SK-N-SH treated with all-trans-retinoic acid at 6 μM for 48 hours (cell line): ENCODE data around the gene MLX.
"Not testable (repeated sequence)": the region's sequence is repeated elsewhere in the genome, so short reads cannot be mapped to it uniquely, and the experiment has no call there.

Experiments
- ATAC-seq: fragments of 200-7000 bp; cut with Tn5 transposase; 3 replicates; pipeline ENCODE4 v1.9.1; 2020; ENCODE audit warnings: mild to moderate bottlenecking, moderate library complexity
- BACH2 ChIP-seq: fragments of 250-450 bp; sonication (Bioruptor Pico); IDR thresholded peaks from 2 replicates; pipeline ENCODE4 v1.9.0; 2021; ENCODE audit warnings: mild to moderate bottlenecking, borderline replicate concordance
- CSDC2 ChIP-seq: fragments of 250-450 bp; sonication (Bioruptor Pico); IDR thresholded peaks from 2 replicates; pipeline ENCODE4 v1.5.0; 2020; ENCODE audit warnings: mild to moderate bottlenecking, moderate library complexity
- ISL1 ChIP-seq: fragments of 250-450 bp; sonication (Bioruptor Pico); IDR thresholded peaks from 2 replicates; pipeline ENCODE4 v2.1.2; 2022; ENCODE audit warnings: mild to moderate bottlenecking, moderate library complexity
- OSR1 ChIP-seq: fragments of 250-450 bp; sonication (Bioruptor Pico); IDR thresholded peaks from 2 replicates; pipeline ENCODE4 v1.8.0; 2022; ENCODE audit warnings: moderate library complexity, mild to moderate bottlenecking, inconsistent platforms
- POU6F1 ChIP-seq: fragments of 250-450 bp; sonication (Bioruptor Pico); IDR thresholded peaks from 2 replicates; pipeline ENCODE4 v1.8.0; 2021; ENCODE audit warnings: low read depth, mild to moderate bottlenecking, moderate library complexity, borderline replicate concordance
- PPARA ChIP-seq: fragments of 250-450 bp; sonication (Bioruptor Pico); IDR thresholded peaks from 2 replicates; pipeline ENCODE4 v1.5.0; 2020; ENCODE audit warnings: mild to moderate bottlenecking, borderline replicate concordance
- RARB ChIP-seq: fragments of 250-450 bp; sonication (Bioruptor Pico); IDR thresholded peaks from 2 replicates; pipeline ENCODE4 v1.8.0; 2021; ENCODE audit warnings: mild to moderate bottlenecking, moderate library complexity
- SNAI2 ChIP-seq: fragments of 250-450 bp; sonication (Bioruptor Pico); IDR thresholded peaks from 2 replicates; pipeline ENCODE4 v1.5.0; 2020; ENCODE audit warnings: mild to moderate bottlenecking, moderate library complexity
- TCF4 ChIP-seq: fragments of 250-450 bp; sonication (Bioruptor Pico); IDR thresholded peaks from 2 replicates; pipeline ENCODE4 v1.8.0; 2021; ENCODE audit warnings: mild to moderate bottlenecking, moderate library complexity, borderline replicate concordance
- TOX ChIP-seq: fragments of 250-450 bp; sonication (Bioruptor Pico); IDR thresholded peaks from 2 replicates; pipeline ENCODE4 v1.8.0; 2021; ENCODE audit warnings: mild to moderate bottlenecking, moderate library complexity, borderline replicate concordance
- TSHZ2 ChIP-seq: fragments of 250-450 bp; sonication (Bioruptor Pico); IDR thresholded peaks from 2 replicates; pipeline ENCODE4 v1.5.0; 2020; ENCODE audit warnings: mild to moderate bottlenecking, moderate library complexity
- ZFP30 ChIP-seq: fragments of 450-650 bp; formaldehyde crosslinking; IDR thresholded peaks from 2 replicates; pipeline ENCODE4 v1.5.0; 2022; ENCODE audit warnings: mild to moderate bottlenecking, moderate library complexity
- ZNF565 ChIP-seq: fragments of 450-650 bp; formaldehyde crosslinking; conservative IDR thresholded peaks from 2 replicates; pipeline ENCODE4 v1.5.0; 2020; ENCODE audit warnings: low read depth, mild to moderate bottlenecking, moderate library complexity
- ZNF8 ChIP-seq: fragments of 450-650 bp; formaldehyde crosslinking; IDR thresholded peaks from 2 replicates; pipeline ENCODE4 v1.5.0; 2020; ENCODE audit warnings: mild to moderate bottlenecking, moderate library complexity

Gene MLX

GRCh38 chr17:42612013-42612412, 45.1 kb downstream of the MLX start:
- no peak for ATAC-seq

GRCh38 chr17:42613699-42614295, 46.9 kb downstream of the MLX start:
- ATAC-seq: no peak
- TF ChIP-seq TSHZ2 (CRISPR knock-in tag) (no peak), ZFP30 (CRISPR knock-in tag) (no peak), ISL1 (no peak), PPARA (CRISPR knock-in tag) (no peak), POU6F1 (CRISPR knock-in tag) (no peak), OSR1 (CRISPR knock-in tag) (no peak), ZNF565 (CRISPR knock-in tag) (no peak), BACH2 (CRISPR knock-in tag) (no peak), SNAI2 (CRISPR knock-in tag) (no peak), TCF4 (CRISPR knock-in tag) (no peak), ZNF8 (CRISPR knock-in tag) (no peak)
- TF ChIP-seq, all 23 proteins: peak for 0

More at GRCh38 chr17:42612013-42612412, 45.1 kb downstream of the MLX start:
- TF ChIP-seq CSDC2 (CRISPR knock-in tag): no peak

- TF ChIP-seq TOX (CRISPR knock-in tag) (no peak), RARB (CRISPR knock-in tag) (no peak), OSR1 (CRISPR knock-in tag) (no peak), ZNF8 (CRISPR knock-in tag) (no peak)
- peak; percentile 39 for ATAC-seq
These were observed 51.1 kb downstream of the MLX start for GRCh38 chr17:42617956-42618431.

- no peak for TF ChIP-seq ISL1
- peak; percentile 80 for ATAC-seq
These were observed 51.7 kb downstream of the MLX start for GRCh38 chr17:42618442-42619150.

- ATAC-seq: not testable (repeated sequence)
These were observed 55.1 kb downstream of the MLX start for GRCh38 chr17:42621987-42622386.
